ENCODE measurements around the gene POC1A. TPM values are rescaled to one million over a fixed set of nuclear protein-coding genes. Genes with fewer than 3 reads are reported as not detected.
"Not testable (repeated sequence)": the region's sequence is repeated elsewhere in the genome, so short reads cannot be mapped to it uniquely, and the experiment has no call there.

Gene POC1A
- total RNA-seq, 2 experiments from 2014 or later, result 32.3 to 32.7 TPM

DNA sequence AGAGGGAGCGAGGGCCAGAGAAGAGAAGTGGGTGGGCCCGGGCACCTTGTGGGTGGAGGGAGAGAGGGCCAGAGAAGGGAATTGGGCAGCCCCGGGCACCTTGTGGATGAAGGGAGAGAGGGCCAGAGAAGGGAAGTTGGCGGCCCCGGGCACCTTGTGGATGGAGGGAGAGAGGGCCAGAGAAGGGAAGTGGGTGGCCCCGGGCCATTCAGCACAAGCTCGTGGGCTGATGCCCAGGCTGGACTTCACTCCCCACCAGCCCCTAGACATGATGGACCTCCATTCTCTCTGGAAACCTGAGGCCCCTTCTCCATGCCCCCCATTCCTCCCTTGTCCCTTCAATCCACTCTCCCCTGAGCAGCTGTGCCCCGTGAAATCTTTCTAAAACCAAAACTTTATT, 113.6 kb downstream of the POC1A start:
- CTCF ChIA-PET, result interaction anchor here (0.8 to 2.8 kb wide), 4 partner anchors 12 to 104 kb away, joined by 3 to 10 read pairs (median 4); no protein-coding TSS in a partner anchor
- H3K4me1 Mint-ChIP-seq (ENCODE audit: low read depth), result peaks cover 11% of the 10 kb centered on the region
- no peaks in the 10 kb centered on the region for H3K9me3 Mint-ChIP-seq
- no peaks in the 10 kb centered on the region for H3K36me3 Mint-ChIP-seq (ENCODE audit: low read depth)
- H3K27me3 Mint-ChIP-seq (ENCODE audit: low read depth), result no peaks in the 10 kb centered on the region
- H3K27ac Mint-ChIP-seq, result no peak overlapping the region
- H3K4me3 Mint-ChIP-seq, result no peak overlapping the region
- intact Hi-C loops (cut with micrococcal nuclease), result no loop called here
- DNase-seq, result no peak

DNA sequence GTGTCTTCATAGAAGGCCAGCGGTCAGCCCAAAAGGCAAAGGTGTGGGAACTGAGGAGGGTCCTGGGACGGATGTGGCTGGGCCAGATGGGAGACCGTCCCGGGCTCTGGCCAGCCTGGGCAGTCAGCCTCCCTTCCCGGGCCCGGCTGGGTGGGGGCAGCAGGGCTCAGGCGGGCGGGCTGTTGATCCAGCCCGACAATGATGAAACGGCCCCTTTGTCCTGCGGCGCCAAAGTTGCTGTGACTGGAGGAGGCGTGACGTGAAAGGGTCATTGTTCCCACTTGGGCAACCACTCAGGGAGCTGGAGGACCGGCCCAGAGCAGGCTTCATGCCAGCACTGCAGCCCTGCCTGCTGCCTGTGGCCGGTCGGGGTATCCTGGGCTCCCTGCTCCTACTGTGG, 114.4 kb downstream of the POC1A start:
- intact Hi-C loops (cut with micrococcal nuclease), result no loop called here
- H3K9me3 Mint-ChIP-seq, result no peaks in the 10 kb centered on the region
- no peaks in the 10 kb centered on the region for H3K36me3 Mint-ChIP-seq (ENCODE audit: low read depth)
- peaks cover 9% of the 10 kb centered on the region for H3K4me1 Mint-ChIP-seq (ENCODE audit: low read depth)
- DNase-seq, result no peak
- H3K27me3 Mint-ChIP-seq (ENCODE audit: low read depth), result no peaks in the 10 kb centered on the region
- CTCF ChIA-PET, result no interaction called here
- H3K4me3 Mint-ChIP-seq, result no peak overlapping the region
- no peak overlapping the region for H3K27ac Mint-ChIP-seq

DNA sequence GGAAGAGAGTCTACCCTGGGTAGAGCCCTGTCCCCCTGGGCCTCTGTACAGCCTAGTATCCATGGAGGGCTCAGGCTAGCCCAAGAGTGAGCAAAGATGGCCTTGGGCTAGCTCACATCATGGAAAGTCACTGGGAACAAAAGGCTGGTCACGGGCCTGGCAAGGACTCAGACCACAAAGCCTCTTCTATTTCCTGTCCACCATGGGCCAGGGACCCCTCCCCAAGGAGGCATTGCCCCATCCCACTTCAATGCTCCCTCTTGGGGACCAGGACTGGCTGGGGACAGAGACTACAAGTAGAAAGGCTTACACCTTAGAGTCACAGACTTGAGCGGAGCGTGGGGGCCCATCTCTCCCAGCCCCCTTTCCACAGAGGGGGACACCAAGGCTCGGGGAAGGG, 114.8 kb downstream of the POC1A start:
- no peaks in the 10 kb centered on the region for H3K9me3 Mint-ChIP-seq
- intact Hi-C loops (cut with micrococcal nuclease), result no loop called here
- no peaks in the 10 kb centered on the region for H3K27me3 Mint-ChIP-seq (ENCODE audit: low read depth)
- no peak for DNase-seq
- CTCF ChIA-PET, result no interaction called here
- H3K4me1 Mint-ChIP-seq (ENCODE audit: low read depth), result peaks cover 8% of the 10 kb centered on the region
- H3K4me3 Mint-ChIP-seq, result no peak overlapping the region
- H3K27ac Mint-ChIP-seq, result no peak overlapping the region
- H3K36me3 Mint-ChIP-seq (ENCODE audit: low read depth), result no peaks in the 10 kb centered on the region

DNA sequence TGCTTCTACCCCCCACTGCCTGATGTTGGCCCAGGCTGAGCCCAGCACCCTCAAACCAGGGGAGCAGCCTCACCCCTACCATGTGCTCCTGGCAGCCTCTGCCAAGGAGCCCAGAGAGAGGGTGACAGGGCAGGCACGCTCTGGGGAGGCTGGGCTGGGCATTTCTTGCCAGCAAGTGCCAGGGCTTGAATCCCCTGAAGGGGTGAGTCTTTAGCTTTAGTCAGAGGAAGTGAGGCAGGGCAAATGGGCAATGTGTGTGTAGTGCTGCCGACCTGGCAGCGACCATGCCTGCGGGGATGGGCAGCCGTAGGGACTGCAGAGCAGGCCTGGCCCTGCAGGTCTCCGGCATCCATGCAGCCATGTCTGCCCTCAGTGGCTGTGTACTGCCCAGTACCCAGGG, 116.0 kb downstream of the POC1A start:
- Mint-ChIP-seq H3K27ac (no peak overlapping the region), H3K36me3 (ENCODE audit: low read depth) (no peaks in the 10 kb centered on the region), H3K9me3 (no peaks in the 10 kb centered on the region), H3K27me3 (ENCODE audit: low read depth) (no peaks in the 10 kb centered on the region), H3K4me1 (ENCODE audit: low read depth) (peaks cover 7% of the 10 kb centered on the region), H3K4me3 (no peak overlapping the region)
- CTCF ChIA-PET, result interaction anchor here (1.6 kb wide), 1 partner anchor 34 kb away, joined by 4 read pairs; no protein-coding TSS in a partner anchor
- no peak for DNase-seq
- intact Hi-C loops (cut with micrococcal nuclease), result no loop called here

DNA sequence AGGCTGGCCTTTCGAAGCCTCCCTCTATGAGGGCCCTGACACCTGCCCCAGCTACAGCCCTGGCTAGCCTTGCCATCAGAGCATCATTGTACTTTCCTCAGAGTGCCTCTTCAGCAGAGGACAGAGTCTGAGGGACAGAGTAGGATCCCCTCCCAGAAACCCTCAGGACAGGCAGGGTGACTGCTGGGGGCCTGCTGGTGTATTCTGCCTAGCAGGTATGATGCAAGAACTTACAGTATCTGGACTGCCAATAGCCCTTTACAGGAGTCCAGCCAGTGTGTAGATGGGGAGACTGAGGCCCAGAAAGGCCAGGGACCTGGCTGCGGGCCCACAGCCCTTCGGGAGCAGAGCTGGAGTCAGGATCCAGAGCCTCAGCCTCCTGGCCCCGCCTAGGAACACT, 116.9 kb downstream of the POC1A start:
- Mint-ChIP-seq H3K9me3 (no peaks in the 10 kb centered on the region), H3K4me3 (no peak overlapping the region), H3K4me1 (ENCODE audit: low read depth) (peaks cover 7% of the 10 kb centered on the region), H3K36me3 (ENCODE audit: low read depth) (no peaks in the 10 kb centered on the region), H3K27ac (no peak overlapping the region), H3K27me3 (ENCODE audit: low read depth) (no peaks in the 10 kb centered on the region)
- no peak for DNase-seq
- intact Hi-C loops (cut with micrococcal nuclease), result no loop called here
- CTCF ChIA-PET, result interaction anchor here (0.7 to 1.6 kb wide), 3 partner anchors 10 to 33 kb away, joined by 3 to 6 read pairs (median 4); partner anchors contain the start of gene DUSP7

DNA sequence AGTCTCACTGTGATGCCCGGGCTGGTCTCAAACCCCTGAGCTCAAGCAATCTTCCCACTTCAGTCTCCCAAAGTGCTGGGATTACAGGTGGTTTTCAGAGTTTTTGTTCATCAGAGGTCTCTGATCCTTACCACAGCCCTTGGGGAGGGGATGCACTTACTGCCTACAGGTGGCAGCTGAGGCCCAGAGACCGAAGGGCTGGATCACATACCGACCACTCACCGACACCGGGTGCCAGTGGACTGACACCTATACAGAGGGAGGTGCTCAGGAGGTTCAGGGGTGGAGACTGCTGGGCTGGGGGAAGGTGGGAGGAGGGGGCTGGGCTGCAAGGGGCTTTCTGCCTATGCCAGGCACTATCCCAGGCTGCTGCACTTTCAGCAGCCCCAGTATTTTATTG, 117.4 kb downstream of the POC1A start:
- Mint-ChIP-seq H3K27ac (no peak overlapping the region), H3K9me3 (no peaks in the 10 kb centered on the region), H3K4me3 (no peak overlapping the region), H3K27me3 (ENCODE audit: low read depth) (no peaks in the 10 kb centered on the region), H3K4me1 (ENCODE audit: low read depth) (peaks cover 4% of the 10 kb centered on the region), H3K36me3 (ENCODE audit: low read depth) (no peaks in the 10 kb centered on the region)
- intact Hi-C loops (cut with micrococcal nuclease), result no loop called here
- CTCF ChIA-PET, result interaction anchor here (0.7 to 1.4 kb wide), 3 partner anchors 10 to 108 kb away, joined by 3 to 6 read pairs (median 6); partner anchors contain the start of gene DUSP7
- no peak for DNase-seq

DNA sequence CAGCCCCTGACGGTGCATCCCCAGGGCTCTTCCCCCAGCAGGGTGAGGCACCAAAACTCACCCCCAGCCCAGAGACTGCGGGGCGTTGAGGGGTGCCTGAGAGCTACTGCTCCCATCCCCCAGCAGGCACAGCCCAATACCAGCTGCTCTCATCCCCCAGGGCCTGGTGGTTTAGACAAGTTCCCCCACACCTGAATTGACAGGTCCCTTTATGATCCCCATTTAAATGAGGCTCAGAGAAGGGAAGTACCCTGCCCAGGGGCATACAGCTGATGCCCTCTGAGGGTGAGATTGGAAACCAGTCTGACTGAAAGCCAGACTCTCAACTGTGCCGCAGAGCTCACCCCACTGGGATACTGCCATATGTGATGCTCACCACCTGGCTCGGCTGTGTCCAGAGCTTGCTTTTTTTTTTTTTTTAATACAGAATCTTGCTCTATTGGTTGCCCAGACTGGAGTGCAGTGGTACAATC, 118.0 kb downstream of the POC1A start:
- Mint-ChIP-seq H3K4me1 (ENCODE audit: low read depth) (no peaks in the 10 kb centered on the region), H3K27ac (no peak overlapping the region), H3K36me3 (ENCODE audit: low read depth) (no peaks in the 10 kb centered on the region), H3K9me3 (no peaks in the 10 kb centered on the region), H3K4me3 (no peak overlapping the region), H3K27me3 (ENCODE audit: low read depth) (no peaks in the 10 kb centered on the region)
- intact Hi-C loops (cut with micrococcal nuclease), result no loop called here
- CTCF ChIA-PET, result interaction anchor here (0.6 to 1.7 kb wide), 7 partner anchors 13 to 244 kb away, joined by 3 to 10 read pairs (median 4); partner anchors contain the start of gene DUSP7
- DNase-seq, result no peak

DNA sequence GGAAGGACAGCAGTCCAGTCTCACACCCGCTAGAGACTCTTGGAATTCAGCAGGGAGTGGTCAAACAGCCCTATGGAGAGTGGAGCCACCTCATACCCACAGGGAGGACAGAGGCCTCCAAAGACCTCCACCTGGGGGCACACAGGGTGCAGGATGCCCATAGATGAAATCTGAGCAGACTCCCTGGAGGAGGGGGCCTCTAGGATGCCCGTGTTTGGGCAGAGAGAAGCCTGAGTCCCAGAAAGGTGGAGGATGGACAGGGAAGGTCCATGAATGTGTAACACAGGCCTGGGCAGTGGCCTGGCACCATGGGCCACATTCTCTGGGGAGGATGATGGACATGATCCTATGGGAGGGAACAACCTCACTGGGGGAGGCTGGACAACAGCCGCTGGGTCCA, 119.6 kb downstream of the POC1A start:
- Mint-ChIP-seq H3K27me3 (ENCODE audit: low read depth) (no peaks in the 10 kb centered on the region), H3K4me3 (no peak overlapping the region), H3K4me1 (ENCODE audit: low read depth) (no peaks in the 10 kb centered on the region), H3K27ac (no peak overlapping the region), H3K9me3 (no peaks in the 10 kb centered on the region), H3K36me3 (ENCODE audit: low read depth) (no peaks in the 10 kb centered on the region)
- CTCF ChIA-PET, result no interaction called here
- no peak for DNase-seq
- intact Hi-C loops (cut with micrococcal nuclease), result no loop called here

DNA sequence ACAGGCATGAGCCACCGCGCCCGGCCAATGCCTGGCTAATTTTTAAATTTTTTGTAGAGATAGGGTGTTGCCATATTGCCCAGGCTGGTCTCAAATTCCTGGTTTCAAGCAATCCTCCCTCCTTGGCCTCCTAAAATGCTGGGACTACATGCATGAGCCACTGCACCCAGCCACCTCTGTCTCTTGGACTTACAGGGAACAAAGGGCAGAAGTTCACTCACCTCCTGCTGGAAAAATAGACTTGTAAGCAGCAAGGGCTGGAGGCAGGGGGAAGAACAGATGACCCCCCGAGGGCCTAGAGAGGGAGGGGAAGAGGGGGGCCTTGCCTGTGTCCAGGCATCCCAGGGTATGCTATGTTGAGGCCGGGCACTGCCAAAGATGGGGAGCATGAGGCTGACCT, 120.0 kb downstream of the POC1A start:
- H3K36me3 Mint-ChIP-seq (ENCODE audit: low read depth), result no peaks in the 10 kb centered on the region
- H3K4me3 Mint-ChIP-seq, result no peak overlapping the region
- DNase-seq, result no peak
- H3K9me3 Mint-ChIP-seq, result no peaks in the 10 kb centered on the region
- intact Hi-C loops (cut with micrococcal nuclease), result no loop called here
- H3K4me1 Mint-ChIP-seq (ENCODE audit: low read depth), result no peaks in the 10 kb centered on the region
- no peak overlapping the region for H3K27ac Mint-ChIP-seq
- CTCF ChIA-PET, result no interaction called here
- H3K27me3 Mint-ChIP-seq (ENCODE audit: low read depth), result no peaks in the 10 kb centered on the region

DNA sequence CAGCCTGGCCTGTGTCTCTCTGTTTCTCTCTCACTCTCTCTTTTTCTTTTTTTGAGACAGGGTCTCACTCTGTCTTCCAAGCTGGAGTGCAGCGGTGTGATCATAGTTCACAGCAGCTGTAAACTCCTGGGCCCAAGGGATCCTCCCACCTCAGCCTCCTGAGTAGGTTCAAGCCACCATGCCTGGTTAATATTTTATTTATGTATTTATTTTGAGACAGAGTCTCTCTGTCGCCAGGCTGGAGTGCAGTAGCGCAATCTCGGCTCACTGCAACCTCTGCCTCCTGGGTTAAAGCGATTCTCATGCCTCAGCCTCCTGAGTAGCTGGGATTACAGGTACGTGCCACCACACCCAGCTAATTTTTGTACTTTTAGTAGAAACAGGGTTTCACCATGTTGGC, 120.5 kb downstream of the POC1A start:
- CTCF ChIA-PET; H3K36me3 Mint-ChIP-seq (ENCODE audit: low read depth); H3K27me3 Mint-ChIP-seq (ENCODE audit: low read depth); H3K9me3 Mint-ChIP-seq; intact Hi-C loops (cut with micrococcal nuclease); H3K4me3 Mint-ChIP-seq; DNase-seq; H3K27ac Mint-ChIP-seq; H3K4me1 Mint-ChIP-seq (ENCODE audit: low read depth): not testable (repeated sequence)

DNA sequence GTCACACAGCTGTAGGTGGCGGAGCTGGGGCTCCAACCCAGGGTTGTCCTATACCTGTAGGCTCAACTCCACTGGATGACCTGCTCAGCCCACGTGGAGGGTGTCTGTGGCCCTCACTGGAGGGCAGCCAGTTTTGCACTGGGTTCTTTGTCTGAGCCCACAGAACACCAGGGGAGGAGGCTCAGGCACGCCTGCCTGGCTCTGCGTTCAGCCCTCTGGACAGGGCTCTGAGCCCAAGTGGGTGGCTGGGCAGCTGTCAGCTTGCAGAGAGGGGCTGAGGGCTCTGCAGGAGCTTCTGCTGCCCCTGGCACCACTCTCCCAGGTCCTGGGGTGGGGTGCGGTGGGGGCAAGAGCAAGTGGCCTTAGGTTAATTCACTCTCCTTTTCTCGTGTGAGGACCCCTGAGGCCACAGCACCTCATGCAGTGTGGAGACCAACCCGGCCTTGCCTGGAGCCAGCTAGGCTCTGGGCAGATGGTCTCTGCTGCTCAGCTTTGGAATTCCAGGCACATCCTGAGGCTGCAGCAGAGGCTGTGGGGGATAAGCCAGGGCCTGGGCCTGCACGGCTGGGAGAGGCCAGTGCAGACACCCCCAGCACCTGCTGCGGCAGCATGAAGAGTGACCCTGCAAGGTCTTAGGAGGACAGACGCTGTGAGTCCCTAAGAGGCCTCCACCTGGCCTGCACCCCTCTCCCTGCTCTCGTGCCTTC, 121.4 kb downstream of the POC1A start:
- Mint-ChIP-seq H3K27me3 (ENCODE audit: low read depth) (no peaks in the 10 kb centered on the region), H3K9me3 (no peaks in the 10 kb centered on the region), H3K4me3 (no peak overlapping the region), H3K36me3 (ENCODE audit: low read depth) (no peaks in the 10 kb centered on the region), H3K27ac (no peak overlapping the region), H3K4me1 (ENCODE audit: low read depth) (no peaks in the 10 kb centered on the region)
- intact Hi-C loops (cut with micrococcal nuclease), result no loop called here
- DNase-seq, result no peak
- CTCF ChIA-PET, result interaction anchor here (1.0 kb wide), 1 partner anchor 30 kb away, joined by 4 read pairs; no protein-coding TSS in a partner anchor

DNA sequence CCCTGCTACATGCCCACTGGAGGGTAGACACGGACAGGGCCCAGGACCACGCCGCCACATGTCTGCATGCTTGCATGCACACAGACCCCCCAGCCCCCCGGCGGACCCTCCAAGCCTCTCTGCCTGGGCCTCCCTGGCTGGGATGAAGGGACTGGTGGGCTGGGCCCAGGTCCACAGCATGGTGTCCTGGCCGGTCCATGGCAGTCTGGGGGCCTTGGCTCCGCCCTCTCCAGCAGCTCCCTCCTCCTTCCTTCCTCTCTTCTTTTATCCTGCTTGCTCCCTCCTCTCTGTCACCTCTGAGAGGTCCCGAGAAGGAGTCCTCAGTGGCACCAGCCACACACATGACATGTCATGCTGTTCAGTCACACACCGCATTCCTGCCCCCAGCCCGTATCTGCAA, 122.3 kb downstream of the POC1A start:
- H3K27ac Mint-ChIP-seq, result no peak overlapping the region
- CTCF ChIA-PET, result interaction anchor here (1.0 kb wide), 1 partner anchor 29 kb away, joined by 4 read pairs; no protein-coding TSS in a partner anchor
- H3K36me3 Mint-ChIP-seq (ENCODE audit: low read depth), result no peaks in the 10 kb centered on the region

DNA sequence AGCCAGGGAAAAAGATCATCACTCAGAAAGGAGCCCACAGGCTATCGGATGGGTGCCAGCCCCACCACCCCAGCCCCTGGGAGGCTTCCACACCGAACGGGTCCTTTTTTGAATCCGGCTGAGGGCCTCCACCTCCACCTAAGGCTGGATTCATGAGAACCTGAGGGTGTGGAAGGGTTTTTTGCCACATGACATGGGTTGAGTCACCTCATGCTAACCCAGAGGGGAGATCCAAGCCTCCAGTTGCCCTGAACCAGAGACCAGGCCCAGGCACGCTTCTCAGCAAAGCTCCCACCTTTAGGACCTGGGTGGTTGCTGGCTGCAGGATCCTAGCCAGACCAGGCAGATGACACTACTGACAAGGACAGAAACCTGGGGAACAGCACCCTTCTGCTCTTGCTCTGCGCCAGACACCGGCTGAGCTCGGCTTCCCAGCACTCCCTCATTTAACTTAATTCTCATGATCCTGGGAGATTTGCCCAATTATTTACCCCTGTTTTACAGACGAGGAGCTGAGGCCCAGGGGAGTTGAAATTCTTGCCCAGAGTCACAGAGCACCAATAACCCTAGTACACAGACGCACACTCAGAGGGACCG, 123.4 kb downstream of the POC1A start:
- Mint-ChIP-seq H3K27ac (no peak overlapping the region), H3K4me1 (ENCODE audit: low read depth) (no peaks in the 10 kb centered on the region), H3K27me3 (ENCODE audit: low read depth) (no peaks in the 10 kb centered on the region), H3K9me3 (no peaks in the 10 kb centered on the region), H3K4me3 (no peak overlapping the region), H3K36me3 (ENCODE audit: low read depth) (no peaks in the 10 kb centered on the region)
- DNase-seq, result no peak
- CTCF ChIA-PET, result no interaction called here
- intact Hi-C loops (cut with micrococcal nuclease), result no loop called here

More for the DNA sequence above, 122.3 kb downstream of the POC1A start:
- DNase-seq, result no peak
- H3K4me3 Mint-ChIP-seq, result no peak overlapping the region
- H3K9me3 Mint-ChIP-seq, result no peaks in the 10 kb centered on the region
- intact Hi-C loops (cut with micrococcal nuclease), result no loop called here
- no peaks in the 10 kb centered on the region for H3K27me3 Mint-ChIP-seq (ENCODE audit: low read depth)
- no peaks in the 10 kb centered on the region for H3K4me1 Mint-ChIP-seq (ENCODE audit: low read depth)
